ENCODE measurements around the gene TMC1.
A peak's percentile ranks its signal among the peaks of the same experiment; 100 is the strongest.

TMC1 gene

DNA sequence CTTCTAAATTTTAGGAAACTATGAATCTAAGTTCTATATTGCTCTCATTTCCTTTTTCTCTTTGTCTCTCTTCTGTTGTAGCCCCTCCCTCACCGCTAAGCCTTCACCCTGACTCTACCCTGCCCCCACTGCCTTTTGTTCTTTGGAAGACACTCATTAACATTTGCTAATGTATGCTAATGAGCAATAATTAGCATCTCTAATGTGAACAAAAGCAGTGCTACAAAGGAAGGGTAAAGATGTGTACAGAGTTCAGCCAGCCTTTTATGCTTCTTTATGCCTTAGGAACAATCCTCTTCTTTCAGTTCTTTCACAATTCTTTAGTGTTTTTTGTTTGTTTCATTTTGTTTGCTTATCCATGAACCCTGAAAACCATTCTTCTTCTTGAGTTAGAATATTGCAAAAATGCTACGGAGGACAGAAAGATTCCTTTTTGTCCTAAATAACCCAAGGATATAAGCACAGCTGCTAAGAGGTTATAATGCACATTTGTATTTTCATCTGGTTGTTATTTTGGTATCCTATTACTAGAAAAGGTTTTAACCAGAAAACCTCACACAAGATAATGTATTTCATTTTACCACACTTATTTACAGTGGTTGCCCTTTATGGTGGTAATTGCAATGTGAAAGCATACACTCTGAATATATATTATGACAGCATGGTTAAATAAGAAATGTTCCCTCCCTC is 159.3 kb downstream of the TMC1 start:
- no peak for DNase-seq (ENCODE audit: low spot score)

DNA sequence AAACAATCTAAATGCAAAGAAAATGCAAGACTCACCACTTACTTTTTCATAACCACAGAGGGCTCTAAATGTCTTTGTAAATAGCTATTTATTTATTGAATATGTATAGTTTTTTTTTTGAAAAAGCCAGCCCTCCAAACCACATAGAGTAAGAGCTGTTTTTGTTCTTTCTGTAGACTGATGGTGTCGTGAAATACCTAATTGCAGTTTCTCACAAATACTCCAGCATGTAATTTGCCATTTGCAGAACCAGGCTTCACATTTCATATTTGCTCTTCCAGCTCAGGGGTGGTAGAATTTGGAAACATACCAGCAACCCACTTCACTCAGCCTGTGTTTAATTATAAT is 159.8 kb downstream of the TMC1 start:
- no peak for DNase-seq (ENCODE audit: low spot score)

DNA sequence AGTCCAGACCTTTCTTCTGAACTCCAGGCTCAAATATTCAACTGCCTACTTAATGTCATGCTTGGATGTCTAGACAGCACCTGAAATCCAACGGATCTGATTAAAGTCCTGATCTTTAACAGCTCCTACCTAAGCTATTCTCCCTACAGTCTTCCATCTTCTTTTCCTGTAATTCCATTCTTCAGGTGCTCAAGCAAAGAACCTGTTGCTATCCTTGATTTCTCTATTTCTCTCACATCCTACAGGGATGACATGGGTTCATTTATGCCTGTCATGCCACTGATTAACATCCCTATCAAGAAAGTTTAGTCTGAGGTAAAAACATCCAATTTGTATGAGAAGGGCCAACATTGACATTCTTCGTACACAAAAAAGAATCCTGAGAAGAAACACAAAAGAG is 163.2 kb downstream of the TMC1 start:
- no peak for DNase-seq (ENCODE audit: low spot score)

DNA sequence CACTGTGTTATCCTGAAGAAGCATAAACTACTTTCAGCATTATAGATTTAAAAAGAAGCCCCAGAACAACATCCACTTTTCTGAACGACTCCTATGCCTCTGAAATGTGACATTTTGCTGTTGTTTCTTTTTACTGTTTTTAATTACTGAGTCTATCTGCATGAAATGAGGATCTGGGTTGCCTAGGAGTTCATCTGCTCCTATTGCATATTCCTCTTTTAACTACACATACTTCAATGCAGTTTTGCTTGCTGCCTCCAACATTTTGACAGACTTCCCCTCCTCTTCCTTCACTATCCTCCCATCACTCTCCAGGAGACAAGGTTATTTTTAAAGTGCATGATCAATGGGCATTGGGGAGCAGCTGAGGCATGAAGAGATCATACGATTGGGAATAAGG is 164.5 kb downstream of the TMC1 start:
- no peak for DNase-seq (ENCODE audit: low spot score)

DNA sequence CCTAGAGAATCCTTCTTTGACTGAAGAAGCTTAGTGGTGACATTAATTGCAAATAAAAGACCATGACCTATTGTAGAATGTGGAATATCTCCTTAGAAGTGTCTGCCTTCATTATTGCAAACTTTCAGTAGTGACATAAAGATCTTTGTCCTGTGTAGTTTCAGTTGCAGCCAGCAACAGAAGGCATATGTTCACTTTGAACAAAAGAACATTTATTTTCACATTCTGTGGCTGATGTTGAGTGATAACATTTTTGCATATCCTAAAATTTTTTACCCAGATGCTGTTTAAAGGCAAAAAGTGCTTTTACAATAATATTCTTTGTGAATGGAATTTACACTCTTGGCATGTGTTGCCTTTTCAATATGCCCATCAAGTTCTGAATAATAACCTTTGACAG is 165.9 kb downstream of the TMC1 start:
- DNase-seq (ENCODE audit: low spot score) = no peak

DNA sequence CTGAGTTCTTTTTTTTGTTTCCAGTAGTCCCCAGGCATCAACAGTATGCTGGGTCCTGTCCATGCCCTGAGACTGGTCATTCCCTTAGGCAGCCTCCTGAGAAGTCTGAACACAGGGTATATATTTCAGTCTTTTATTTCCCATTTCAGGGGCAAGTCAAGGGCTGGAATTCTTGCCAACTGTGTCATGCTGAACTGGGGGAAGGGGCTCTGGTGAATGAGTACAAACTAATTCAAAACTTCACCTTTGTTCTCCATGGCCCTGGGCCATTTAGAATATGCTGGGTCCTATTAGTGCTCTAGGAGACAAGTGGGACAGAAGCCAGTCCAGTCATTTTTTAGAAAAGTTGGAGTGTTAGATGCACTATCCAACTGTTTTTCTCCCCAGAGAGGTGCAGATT is 170.3 kb downstream of the TMC1 start:
- no peak for DNase-seq (ENCODE audit: low spot score)

DNA sequence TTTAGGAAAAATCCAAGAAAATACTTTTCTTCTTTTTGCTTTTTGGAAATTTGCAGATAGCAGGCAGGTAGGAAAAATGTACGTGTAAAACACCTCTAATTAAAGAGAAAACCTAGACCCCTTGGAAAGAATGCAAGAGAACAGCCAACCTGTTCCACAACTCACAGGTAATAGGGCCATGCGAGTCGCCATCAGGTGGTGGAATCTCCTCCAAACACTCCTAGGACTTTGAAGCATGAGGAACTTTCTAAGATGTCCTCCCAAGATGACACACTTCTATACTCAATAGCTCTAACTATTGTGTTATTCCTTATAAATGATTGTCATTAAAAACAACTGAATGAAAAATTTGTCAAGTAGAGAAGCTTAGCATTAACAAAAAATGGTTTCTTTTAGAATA is 174.0 kb downstream of the TMC1 start:
- DNase-seq (ENCODE audit: low spot score) = no peak

DNA sequence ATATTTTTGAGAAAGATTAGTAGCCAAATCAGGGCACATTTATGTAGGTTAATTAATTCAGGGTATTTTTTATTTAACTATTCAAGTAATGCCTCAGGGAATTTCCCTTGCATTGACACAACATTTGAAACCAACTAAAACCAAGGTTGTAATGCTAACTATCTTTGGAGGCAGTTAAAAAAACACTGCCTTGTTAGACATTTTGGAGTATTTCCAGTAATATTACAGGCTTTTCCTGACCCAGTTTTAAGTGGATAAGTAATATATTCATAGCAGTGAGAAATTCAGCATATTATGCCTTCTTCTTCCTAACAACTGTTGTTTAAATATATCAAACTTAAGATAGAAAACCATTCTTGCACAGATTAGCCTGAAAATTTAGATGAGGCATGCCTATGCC is 175.1 kb downstream of the TMC1 start:
- DNase-seq (ENCODE audit: low spot score) = no peak

DNA sequence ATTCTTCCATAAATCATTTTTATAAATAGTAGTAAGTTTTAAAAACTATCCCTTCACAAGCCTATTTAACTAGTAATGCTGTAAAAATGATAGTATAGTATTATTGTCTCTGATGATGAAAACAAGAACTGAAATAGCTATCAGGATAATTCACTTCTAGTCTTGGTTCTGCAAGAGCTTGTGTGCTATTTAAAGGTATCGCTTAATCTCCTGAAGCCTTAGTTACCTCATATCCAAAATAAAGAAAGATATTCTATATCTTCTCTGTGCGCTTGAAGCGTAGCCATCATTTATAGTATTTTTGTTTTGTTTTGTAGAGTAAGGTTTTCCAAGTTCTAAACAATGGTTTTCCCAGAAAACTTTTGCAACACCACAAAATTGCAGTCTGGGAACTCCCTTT is 180.1 kb downstream of the TMC1 start:
- DNase-seq (ENCODE audit: low spot score) = no peak

DNA sequence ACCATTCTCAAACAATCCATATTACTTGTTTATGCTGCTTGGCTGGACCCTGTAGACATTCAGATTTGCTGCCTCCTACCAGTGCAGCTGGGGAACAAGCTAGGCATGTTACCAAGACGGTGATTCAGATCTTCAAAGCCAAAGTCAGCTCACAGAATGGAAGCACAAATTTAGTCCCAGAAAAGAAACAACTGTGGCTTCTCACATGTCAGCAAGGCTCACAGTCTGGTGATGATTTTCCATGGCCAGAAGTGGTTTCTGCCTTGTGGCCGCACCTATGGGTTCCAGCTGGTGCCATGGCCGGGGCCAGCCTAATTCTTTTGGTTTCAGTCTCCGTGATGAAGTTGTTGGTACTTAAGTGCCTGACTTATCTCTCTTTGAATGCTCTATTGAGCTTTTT is 182.2 kb downstream of the TMC1 start:
- peak; percentile 43 for DNase-seq (ENCODE audit: low spot score)

DNA sequence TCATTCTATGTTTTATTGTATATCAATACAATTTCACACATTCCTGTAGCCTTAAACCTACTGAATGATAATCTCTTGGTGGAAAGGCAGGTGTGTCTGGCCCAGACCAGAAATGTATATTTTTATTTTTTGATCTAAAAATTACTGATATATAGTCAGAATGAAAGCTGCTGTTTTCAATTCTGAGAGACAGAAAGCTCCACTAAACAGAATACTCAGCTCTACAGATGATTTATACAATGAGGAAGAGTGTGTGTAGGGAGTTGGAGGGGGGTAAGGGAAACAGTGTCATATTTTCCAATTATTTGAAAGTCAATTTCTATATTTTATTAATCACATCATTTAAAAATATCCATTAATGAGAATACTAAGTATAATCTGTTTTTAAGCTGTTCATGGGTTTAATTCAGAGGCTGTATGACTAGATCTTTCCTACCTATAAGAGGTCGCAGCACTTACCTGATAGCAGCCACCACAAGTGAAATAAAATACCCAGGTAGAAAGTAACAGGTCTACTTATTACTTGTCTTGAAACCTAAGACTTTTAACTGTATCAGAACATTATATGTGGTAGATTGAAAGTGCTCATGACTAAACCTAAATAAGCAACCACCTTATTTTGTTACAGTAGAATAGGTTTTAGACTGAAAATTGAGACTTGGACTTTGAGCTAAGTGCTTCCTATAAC is 183.4 kb downstream of the TMC1 start:
- DNase-seq (ENCODE audit: low spot score) = no peak

DNA sequence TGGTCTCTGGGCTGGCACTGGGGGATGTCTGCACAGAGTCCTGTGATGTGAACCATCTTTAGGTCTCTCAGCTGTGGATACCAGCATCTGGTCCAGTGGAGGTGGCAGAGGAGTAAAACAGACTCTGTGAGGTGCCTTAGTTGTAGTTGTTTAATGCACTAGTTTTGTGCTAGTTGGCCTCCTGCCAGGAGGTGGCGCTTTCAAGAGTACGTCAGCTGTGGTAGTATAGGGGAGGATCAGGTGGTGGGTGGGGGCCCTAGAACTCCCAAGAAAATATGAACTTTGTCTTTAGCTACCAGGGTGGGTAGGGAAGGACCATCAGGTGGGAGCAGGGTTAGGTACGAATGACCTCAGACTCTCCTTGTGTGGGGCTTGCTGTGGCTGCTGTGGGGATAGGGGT is 197.1 kb downstream of the TMC1 start:
- no peak for DNase-seq (ENCODE audit: low spot score)

DNA sequence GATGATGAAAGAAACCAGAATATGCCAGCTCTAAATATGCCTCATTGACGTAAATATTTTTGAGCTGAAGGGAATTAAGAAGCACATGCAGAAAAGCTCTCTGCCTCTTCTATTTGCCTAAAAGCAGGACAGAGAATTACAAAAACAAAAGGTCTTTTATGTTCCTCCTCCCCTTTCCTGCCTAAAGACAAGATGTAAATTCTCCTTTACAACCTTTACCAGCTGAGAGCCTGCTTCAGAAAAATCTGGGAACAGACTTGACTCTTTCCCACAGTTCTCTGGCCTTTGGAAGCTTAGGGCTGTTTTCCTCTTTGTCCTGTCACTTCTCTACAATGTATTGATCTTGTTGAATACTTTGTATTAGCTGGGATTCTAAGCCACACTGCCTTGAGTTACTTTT is 199.7 kb downstream of the TMC1 start:
- no peak for DNase-seq (ENCODE audit: low spot score)

DNA sequence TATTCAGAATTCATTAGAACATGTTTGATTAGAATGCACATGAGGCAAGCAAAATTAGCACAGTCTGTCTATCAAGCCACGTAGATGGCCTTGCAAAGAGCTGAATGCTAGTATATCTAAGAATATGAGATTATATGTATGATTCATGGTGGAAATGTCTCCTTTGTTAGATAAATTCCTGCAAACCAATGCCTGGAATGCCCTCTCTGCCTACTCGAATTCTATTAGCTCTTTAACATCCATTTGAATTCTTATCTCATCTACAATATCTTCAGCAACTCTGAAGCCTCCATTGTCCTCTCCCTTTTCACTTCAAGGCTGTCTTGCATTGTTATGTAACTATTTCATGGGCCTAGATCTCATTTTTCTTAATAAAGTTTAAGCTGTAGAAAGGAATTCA is 205.5 kb downstream of the TMC1 start:
- no peak for DNase-seq (ENCODE audit: low spot score)

DNA sequence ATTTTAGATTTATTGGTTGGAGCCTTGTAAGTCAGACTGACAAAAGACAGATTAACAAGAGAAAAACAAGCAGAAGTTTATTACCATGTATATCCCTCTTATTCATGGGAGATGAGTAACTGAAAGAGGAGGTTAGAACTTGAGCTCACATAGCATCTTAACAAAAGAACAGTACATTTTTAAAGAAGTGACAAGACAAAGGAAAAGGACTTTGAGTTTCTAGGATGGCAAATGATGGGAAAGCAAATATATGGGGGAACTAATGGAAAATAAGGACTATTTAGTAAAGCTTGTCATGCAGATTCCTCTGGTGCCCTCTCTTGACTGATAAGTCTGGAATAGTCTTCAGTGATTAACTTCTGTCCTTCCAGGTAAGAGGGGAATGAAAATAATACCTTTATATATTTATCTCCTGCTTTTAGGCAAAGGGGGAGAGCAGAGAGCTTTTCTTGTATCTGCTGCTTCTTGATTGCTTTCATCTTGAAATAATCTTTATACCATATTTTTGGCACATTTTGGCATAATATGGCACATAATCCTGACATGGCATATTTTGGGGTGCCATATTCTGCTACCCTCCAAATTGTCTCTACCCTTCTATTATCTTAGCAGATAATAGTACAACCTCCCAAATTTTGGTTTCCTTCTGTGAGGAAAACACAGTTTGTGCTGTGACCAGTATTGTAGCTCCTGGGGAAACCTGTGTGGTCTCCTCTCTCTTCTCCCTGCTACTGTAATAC is 206.8 kb downstream of the TMC1 start:
- DNase-seq (ENCODE audit: low spot score) = no peak

DNA sequence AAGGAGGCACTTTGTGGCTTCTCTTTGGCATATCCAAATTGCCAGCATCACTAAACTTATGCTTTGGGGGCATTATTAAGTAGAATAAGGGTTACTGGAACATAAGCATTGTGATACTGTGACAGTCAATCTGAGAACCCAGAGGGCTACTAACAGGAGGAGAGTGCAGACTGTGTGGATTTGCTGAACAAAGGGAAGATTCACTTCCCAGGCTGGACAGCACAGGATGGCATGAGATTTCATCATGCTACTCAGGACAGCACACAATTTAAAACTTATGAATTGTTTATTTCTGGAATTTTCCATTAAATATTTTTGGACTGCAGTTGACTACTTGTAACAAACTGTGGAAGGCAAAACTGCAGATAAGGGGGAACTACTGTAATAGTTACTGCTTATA is 212.5 kb downstream of the TMC1 start:
- no peak for DNase-seq (ENCODE audit: low spot score)

DNA sequence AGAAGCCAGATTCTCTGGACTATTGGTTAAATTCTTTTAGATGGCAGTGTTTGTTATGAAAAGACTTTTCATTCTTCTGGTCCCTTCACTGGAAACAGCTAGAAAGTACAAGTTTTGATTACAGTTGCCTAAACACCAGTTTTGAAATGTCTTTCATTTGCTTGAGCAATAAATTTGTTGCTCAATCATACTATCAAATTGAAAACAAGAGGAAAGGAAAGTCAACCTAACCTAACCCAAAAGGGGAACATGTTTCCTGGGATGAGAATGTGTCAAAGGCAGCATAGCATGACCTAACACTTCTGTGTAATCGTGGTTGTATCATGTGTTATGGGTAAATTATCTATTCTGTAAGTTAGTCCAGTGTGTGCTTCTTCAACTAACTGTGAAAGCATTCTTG is 213.2 kb downstream of the TMC1 start:
- DNase-seq (ENCODE audit: low spot score) = no peak

DNA sequence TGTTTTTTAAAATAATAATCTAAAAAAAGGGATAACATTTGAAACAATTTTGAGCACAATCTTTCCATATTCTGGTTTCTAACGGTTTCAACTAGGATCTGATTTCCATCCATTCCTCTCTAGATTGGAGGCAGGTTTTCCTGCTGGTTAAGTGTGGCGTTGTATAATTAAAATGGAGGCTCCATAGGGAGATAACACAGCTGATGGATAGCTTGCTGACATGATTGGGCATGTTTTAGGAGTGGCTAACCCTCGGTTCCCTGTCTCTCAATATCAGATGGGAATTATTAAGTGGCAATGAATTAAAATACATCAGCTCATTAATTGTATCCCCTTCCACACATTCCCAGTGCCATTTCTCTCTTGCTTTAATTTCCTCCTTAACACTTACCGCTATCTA is 222.4 kb downstream of the TMC1 start:
- no peak for DNase-seq (ENCODE audit: low spot score)

DNA sequence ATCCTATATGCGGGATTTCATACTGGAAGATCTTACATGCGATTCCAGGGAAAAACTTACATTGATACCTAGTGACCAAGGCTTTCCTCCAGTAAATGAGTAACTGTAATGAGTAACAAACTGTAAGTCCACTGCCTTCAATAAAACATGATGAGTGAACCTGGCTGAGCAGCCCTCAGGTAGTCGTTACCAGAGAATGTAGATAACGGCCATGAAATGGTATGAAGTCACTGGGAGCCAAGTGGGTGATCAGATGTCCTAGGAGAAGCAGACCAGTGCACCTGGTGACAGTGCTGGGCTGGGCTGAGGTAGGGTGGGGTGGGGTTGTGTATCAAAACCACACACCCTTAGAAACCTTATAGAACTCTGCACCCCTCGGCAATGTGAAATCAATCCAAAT is 227.9 kb downstream of the TMC1 start:
- DNase-seq (ENCODE audit: low spot score) = no peak

DNA sequence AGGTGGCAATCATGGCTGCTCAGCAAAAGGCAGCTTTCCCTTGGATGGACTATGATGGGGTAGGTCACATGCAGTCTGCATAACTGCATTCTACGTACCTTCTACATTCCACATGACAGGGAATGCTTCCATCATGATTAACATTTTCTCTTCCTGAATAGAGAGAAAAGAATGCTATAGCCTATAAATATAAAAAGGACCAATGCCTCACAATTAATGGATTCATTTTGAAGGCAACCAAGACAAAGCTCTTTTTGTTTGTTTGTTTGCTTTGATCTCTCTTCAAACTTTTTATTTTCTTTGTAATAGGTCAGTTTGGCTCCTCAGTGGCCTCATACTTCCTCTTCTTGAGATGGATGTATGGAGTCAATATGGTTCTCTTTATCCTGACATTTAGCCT is 230.1 kb downstream of the TMC1 start:
- no peak for DNase-seq (ENCODE audit: low spot score)

DNA sequence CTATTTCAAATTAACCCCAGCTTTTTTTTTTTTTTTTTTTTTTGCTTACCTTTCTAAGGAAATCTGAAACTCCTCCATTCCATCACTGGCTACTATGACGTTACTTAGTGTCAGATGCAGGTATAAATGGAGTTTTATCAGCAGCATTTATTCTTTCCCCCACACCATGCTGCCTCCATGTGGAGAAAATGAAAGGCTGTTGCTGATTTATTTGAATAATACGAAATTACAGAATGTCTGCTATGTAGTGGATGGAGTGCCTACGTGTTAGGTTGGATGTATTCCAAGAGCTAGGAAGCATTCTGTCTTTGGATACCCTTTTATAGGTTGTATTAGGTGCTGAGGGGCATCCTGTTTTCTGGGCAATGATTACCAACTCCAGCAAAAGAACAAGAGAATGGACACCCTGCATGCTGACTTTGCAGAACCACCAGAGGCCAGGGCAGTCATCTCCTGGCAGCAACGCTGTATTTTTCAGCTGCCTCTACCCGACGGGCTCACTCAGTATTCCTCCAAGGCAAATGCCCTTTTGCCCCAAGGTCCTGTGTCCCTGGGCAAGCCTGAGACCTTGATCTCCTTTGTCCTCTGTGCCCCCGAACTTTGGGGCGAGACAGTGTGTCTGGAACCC is 232.0 kb downstream of the TMC1 start:
- DNase-seq (ENCODE audit: low spot score) = peak; percentile 35

DNA sequence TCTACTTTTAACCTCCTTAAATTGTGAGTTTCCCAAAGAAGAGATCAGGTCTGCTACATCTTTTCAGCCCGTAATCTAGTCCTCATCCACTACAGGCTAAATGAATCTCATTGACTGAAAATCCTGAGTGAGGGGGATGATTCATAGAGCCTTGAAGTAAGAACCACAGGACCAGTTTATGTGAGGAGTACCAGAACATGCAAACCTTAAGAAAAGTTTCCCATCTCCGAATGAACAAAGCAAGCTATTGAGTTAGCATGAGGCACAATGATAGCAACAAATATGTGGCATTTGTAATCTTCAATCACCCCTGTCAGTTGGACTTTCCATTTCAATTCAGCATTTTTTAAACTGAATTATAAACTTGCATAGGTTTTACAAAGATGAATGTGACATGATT is 234.4 kb downstream of the TMC1 start:
- DNase-seq (ENCODE audit: low spot score) = no peak

DNA sequence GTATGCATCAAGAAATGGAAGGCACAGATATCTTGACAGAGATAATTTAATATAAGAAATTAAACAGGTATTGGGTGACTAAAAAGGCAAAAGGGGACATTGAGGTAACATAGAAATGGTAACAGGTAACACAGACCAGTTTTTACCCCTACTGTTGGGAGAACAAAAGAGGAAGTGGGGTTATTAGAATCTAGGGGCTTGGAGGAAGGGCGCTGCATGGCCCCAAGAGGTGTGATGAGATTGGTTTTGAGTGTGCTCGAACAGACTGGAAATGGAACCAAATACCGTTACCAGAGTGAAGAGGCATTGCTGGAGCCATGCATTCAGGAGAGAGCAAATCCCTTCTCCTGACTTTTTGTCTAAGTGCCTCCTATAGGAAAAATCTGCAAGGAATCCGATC is 237.5 kb downstream of the TMC1 start:
- DNase-seq (ENCODE audit: low spot score) = no peak
